Right atrium auricular region (tissue), 2 donors: ENCODE results near the gene BCL2. TPM values are rescaled to one million over a fixed set of nuclear protein-coding genes. Genes with fewer than 3 reads are reported as not detected.

Source experiments
- DNase-seq: peaks from one replicate; pipeline ENCODE4 v3.0.0-alpha.2; 2019; ENCODE audit warnings: low spot score
- H3K27ac ChIP-seq, 2 donors: fragments of 200-600 bp; sonication (generic); 1 replicate in 1 of 2; 2 replicates in 1 of 2; pipeline ENCODE4 v1.5.1; 2016 to 2019
- H3K27me3 ChIP-seq, 2 donors: fragments of 200-600 bp; sonication (generic); one replicate each; pipeline versions ENCODE4 v1.5.1 to v1.6.0; 2017 to 2019
- H3K36me3 ChIP-seq: fragments of 200-600 bp; sonication (generic); one replicate; pipeline ENCODE4 v1.5.1; 2016
- H3K4me1 ChIP-seq, 2 donors: fragments of 200-600 bp; sonication (generic); one replicate each; pipeline versions ENCODE4 v1.5.1 to v1.6.0; 2017 to 2019
- H3K4me3 ChIP-seq, 2 donors: fragments of 200-600 bp; sonication (generic); 1 replicate in 1 of 2; 2 replicates in 1 of 2; pipeline ENCODE4 v1.5.1; 2017 to 2019; ENCODE audit warnings: mild to moderate bottlenecking in 1 of 2, moderate library complexity in 1 of 2
- H3K9me3 ChIP-seq, 2 donors: fragments of 200-600 bp; sonication (generic); one replicate each; pipeline ENCODE4 v1.5.1; 2019
- CTCF ChIP-seq, 2 donors: fragments of 200-600 bp; sonication (generic); IDR thresholded peaks; one replicate each; pipeline ENCODE4 v1.5.1; 2019; ENCODE audit warnings: antibody characterized with exemption in 2 of 2
- total RNA-seq, 2 donors: library from RNA; depleted of rRNA; stranded (reverse); fragments of >200 nt; gene quantifications; one replicate each; pipeline ENCODE4 v1.1.0, GENCODE V29; 2016

Gene BCL2
- total RNA-seq, 2 donors from 2014 or later, result 6.5 to 8.0 TPM

GRCh38 chr18:63161032-63161760 is 158.4 kb downstream of the BCL2 start:
- no peak for TF ChIP-seq CTCF (IDR thresholded peaks at IDR 0.05)
- no peaks in the 10 kb centered on the region for H3K27me3 ChIP-seq
- no peaks in the 10 kb centered on the region for H3K36me3 ChIP-seq
- peak overlapping the region; percentile 59 to 72 for H3K27ac ChIP-seq
- H3K9me3 ChIP-seq, result no peaks in the 10 kb centered on the region
- H3K4me3 ChIP-seq, result no peak overlapping the region
- H3K4me1 ChIP-seq, result peaks cover 0 to 30% of the 10 kb centered on the region in 2 donors
- DNase-seq, result no peak

- no peak for TF ChIP-seq CTCF (IDR thresholded peaks at IDR 0.05)
- Histone ChIP-seq H3K27ac (no peak overlapping the region), H3K9me3 (no peaks in the 10 kb centered on the region), H3K27me3 (no peaks in the 10 kb centered on the region), H3K4me1 (peaks cover 0 to 38% of the 10 kb centered on the region in 2 donors), H3K36me3 (no peaks in the 10 kb centered on the region), H3K4me3 (no peak overlapping the region)
- DNase-seq, result no peak
These were observed 159.2 kb downstream of the BCL2 start for GRCh38 chr18:63160172-63160995.

GRCh38 chr18:63159590-63159989 is 160.0 kb downstream of the BCL2 start:
- no peaks in the 10 kb centered on the region for H3K9me3 ChIP-seq
- peaks cover 0 to 42% of the 10 kb centered on the region in 2 donors for H3K4me1 ChIP-seq
- H3K27ac ChIP-seq, result no peak overlapping the region
- no peak for TF ChIP-seq CTCF (IDR thresholded peaks at IDR 0.05)
- DNase-seq, result no peak
- H3K27me3 ChIP-seq, result no peaks in the 10 kb centered on the region
- no peaks in the 10 kb centered on the region for H3K36me3 ChIP-seq
- no peak overlapping the region for H3K4me3 ChIP-seq

GRCh38 chr18:63158676-63159291 is 160.8 kb downstream of the BCL2 start:
- H3K27ac ChIP-seq, result no peak overlapping the region
- H3K9me3 ChIP-seq, result no peaks in the 10 kb centered on the region
- H3K36me3 ChIP-seq, result no peaks in the 10 kb centered on the region
- no peak for DNase-seq
- TF ChIP-seq CTCF (IDR thresholded peaks at IDR 0.05), result no peak
- H3K4me3 ChIP-seq, result no peak overlapping the region
- H3K27me3 ChIP-seq, result no peaks in the 10 kb centered on the region
- peaks cover 0 to 42% of the 10 kb centered on the region in 2 donors for H3K4me1 ChIP-seq

- Histone ChIP-seq H3K4me1 (peaks cover 0 to 42% of the 10 kb centered on the region in 2 donors), H3K27ac (no peak overlapping the region), H3K36me3 (no peaks in the 10 kb centered on the region), H3K4me3 (no peak overlapping the region), H3K9me3 (no peaks in the 10 kb centered on the region), H3K27me3 (no peaks in the 10 kb centered on the region)
- DNase-seq, result no peak
- no peak for TF ChIP-seq CTCF (IDR thresholded peaks at IDR 0.05)
These were observed 161.4 kb downstream of the BCL2 start for GRCh38 chr18:63158012-63158631.
